H1 (cell line): ENCODE measurements around the gene SFXN4. TPM values are rescaled to one million over a fixed set of nuclear protein-coding genes. Genes with fewer than 3 reads are reported as not detected.

ENCODE experiments used
- TEAD4 ChIP-seq: IDR thresholded peaks from 2 replicates; pipeline ENCODE4 v1.6.1; 2012; ENCODE audit warnings: low read depth, low read length, inconsistent platforms, mixed read lengths
- polyA plus RNA-seq, 7 experiments: library from polyadenylated mRNA; depleted of rRNA in 3 of 7; stranded (reverse) in 5 of 7; unstranded in 2 of 7; fragments of >200 nt in 5 of 7; fragments of 200-250 nt in 2 of 7; gene quantifications; 1 replicate in 5 of 7; 2 replicates in 1 of 7; 4 replicates in 1 of 7; pipeline versions ENCODE4 v1.2.1 to v1.2.3, GENCODE V29; 2011 to 2013; ENCODE audit warnings: missing spikeins in 2 of 7, mixed read lengths in 2 of 7
- total RNA-seq: library from RNA; stranded (reverse); fragmentation: NEBNext Ultra II Directional; extraction: Animal tissue kit (Norgen Biotek cat#: 25700); gene quantifications from 2 replicates; pipeline ENCODE4 v1.2.1, GENCODE V29; 2021

Gene SFXN4
- total and polyA plus RNA-seq, 2 of the 8 experiments (the other 6 are each of a cell fraction or from before 2014, with no cell fraction given), result 15.4 to 21.6 TPM

GRCh38 chr10:119191881-119192280, 26.4 kb upstream of the SFXN4 start (continued):
- TF ChIP-seq TEAD4, result no peak
